CD4-positive, alpha-beta T cell treated with Interleukin-17A for 1 hour (primary cell): ENCODE data around the gene APOBEC3F.
A peak's percentile ranks its signal among the peaks of the same experiment; 100 is the strongest.

Experiments
- DNase-seq: peaks from one replicate; pipeline ENCODE4 v3.0.0-alpha.2; 2020

The APOBEC3F gene

DNA sequence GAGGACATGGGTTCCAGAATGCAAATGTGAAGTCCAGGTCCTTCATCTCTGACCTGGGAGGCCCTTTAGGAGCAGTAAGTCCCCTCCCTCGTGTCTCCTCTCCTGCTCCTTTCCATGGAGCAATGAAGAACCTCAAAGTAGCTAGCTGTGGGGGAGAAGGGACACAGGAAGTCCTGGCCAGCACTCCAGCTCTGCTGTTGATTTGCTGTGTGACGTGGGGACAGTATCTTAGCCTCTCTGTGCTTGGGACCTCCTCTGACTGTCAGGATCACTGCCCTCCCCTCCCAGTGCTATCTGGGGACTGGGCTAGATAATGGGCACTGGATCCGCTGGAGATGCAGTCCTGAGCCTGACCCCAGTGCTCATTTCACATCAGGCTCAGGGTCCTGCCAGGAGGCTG is 55.3 kb downstream of the APOBEC3F start:
- DNase-seq = no peak

DNA sequence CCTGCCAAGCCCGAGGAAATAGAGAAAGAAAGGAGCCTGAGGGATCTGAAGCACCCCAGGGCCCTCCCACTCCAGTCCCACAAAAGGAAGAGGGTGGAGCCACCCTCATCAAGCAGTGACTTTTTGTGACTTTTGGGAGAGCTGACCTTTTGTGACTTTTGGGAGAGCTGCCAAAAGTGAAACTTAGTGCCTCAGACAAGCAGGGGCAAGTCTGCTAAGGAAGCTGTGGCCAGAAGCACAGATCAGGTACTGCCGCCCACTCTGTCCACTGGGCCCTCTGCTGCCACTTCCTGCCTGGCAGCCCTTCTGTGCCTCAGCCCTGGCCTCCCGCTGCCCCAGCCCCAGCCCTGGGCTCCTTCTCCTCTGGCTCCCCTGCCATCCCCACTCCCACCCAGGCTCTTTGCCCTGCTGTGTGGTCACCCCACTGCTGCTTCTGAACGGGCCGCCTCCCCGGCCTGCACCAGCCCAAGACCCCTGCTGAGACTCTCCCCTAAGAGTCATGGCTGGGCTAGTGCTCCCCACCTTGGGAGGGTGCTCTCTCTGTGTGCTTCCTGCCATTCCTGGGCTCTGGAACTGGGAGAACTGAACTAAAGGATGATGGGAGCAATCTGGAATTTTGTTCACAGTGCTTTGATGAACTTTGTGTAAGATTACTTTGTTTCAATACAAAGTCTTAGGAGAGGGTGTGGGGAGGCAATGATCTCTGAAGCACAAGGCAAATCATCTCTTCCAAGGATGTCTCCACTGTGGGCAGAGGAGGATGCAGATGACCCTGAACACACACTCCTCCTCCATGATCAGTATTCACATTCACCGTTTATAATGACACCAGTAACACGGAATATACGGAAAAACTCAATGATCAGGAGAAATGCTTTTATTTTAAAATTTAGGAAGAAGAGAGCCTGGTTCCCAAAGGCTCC is 56.7 kb downstream of the APOBEC3F start, which contains the start of gene APOBEC3H:
Gene APOBEC3H, plus strand, starts transcription at position 147 of the 923 bp plus-strand sequence. CDS start 3,035 bp downstream, outside the sequence.
- DNase-seq = peak; percentile 65

DNA sequence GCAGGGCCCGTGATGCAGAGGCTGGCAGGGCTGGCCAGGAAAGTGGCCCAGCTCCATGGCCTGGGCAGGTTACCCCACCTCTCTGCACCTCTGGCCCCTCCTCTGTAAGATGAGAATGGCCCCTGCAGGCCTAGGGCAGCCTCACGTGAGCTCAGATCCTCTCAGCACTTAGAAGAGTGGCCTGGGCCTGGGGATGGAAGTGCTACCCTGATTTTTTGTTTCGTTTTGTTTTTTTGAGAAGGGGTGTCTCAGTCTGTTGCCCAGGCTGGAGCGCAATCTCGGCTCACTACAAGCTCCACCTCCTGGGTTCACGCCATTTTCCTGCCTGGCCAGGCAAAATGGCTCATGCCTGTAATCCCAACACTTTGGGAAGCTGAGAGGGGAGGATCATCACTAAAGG is 57.4 kb downstream of the APOBEC3F start:
- peak; percentile 45 for DNase-seq

DNA sequence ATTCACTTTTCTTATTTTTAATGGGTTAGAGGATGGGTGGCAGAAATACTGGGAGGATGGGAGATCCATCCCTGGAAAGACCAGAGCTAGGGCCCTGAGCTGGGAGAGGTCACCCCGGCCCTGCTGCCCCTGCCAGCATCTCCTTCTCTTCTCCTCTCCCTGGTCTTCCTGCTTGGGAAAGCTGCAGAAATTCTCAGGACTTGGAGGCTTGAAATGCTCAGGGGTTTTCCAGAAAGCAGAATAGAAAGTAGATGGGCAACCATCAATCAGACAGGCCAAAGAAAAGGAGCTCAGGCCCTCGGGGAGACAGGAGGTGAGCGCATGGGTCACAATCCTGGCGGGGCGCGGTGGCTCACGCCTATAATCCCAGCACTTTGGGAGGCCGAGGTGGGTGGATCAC is 57.9 kb downstream of the APOBEC3F start:
- no peak for DNase-seq

DNA sequence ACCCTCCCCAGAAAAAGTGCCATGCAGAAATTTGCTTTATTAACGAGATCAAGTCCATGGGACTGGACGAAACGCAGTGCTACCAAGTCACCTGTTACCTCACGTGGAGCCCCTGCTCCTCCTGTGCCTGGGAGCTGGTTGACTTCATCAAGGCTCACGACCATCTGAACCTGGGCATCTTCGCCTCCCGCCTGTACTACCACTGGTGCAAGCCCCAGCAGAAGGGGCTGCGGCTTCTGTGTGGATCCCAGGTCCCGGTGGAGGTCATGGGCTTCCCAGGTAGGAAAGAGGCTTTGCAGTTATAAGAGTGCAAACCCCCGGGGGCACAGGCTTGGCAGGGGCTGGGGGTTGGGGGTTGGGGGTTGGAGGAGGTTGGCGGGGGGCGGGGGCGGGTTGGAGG is 60.6 kb downstream of the APOBEC3F start:
- DNase-seq = no peak

DNA sequence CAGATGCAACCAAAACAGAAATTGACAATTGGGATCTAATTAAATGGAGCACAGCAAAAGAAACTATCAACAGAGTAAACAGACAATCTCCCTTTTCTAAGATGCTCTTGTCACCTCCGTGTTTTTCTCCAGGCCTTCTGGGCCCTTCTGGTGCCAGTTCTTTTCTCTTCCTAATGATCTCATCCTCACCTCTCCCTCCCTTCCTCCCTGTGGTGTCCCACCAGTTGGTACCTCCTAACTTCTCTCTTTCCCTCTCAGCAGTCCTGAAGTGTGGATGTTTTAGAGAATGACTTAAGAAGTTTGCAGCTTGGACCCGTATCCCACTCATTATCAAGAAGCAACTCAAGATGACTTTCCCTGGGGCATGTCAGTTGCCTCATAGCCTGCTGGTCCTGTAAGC is 62.8 kb downstream of the APOBEC3F start:
- no peak for DNase-seq
